ENCODE results near the gene SGO2. TPM values are rescaled to one million over a fixed set of nuclear protein-coding genes. Genes with fewer than 3 reads are reported as not detected.

SGO2 gene
- total and polyA plus RNA-seq, 9 of the 15 experiments (the other 6 are each of a cell fraction or from before 2014, with no cell fraction given): 14.5 to 25.9 (median 16.6) TPM

DNA sequence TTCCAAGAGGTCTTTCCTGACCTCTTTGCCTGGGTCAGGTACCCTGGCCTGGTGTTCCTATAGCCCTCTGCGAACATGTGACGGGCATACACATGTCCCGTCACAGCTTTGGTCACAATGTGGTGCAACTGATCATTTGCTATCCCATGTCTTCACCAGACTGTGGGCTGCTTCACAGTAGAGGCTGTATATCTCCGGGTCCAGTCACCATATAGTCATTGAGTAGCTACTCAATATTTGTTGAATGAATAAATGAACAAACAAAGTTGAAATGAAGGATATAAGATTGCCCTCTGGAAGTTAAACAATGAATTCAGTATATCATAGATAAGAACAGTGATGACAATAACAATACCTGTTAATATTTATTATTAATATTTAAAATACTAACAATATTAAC, 76.6 kb downstream of the SGO2 start:
- no peaks in the 10 kb centered on the region for H3K4me1 ChIP-seq (replicated peaks in 1 of 2; ENCODE audit: control insufficient read depth in 2 of 2, insufficient read depth in 2 of 2, low read length in 2 of 2)
- H3K9me1 ChIP-seq (ENCODE audit: control insufficient read depth, insufficient read depth, low read length): no peaks in the 10 kb centered on the region
- CTCF ChIA-PET (ENCODE audit: low intra/inter-chr PET ratio): no interaction called here
- H3K79me2 ChIP-seq (ENCODE audit: control insufficient read depth, insufficient read depth, low read length): no peaks in the 10 kb centered on the region
- H3K4me2 ChIP-seq (ENCODE audit: insufficient read depth, low read length): no peak overlapping the region
- 4% methylated on average over 4 of the region's 4 CpGs for WGBS (ENCODE audit: insufficient coverage, low coverage, missing lambda C conversion rate)
- H3K36me3 ChIP-seq (ENCODE audit: control insufficient read depth, insufficient read depth, low read length): no peaks in the 10 kb centered on the region
- DNase-seq (ENCODE audit: extremely low read depth in 1 of 4, low spot score in 3 of 4) (no peak), ATAC-seq (no peak), FAIRE-seq (no peak)
- no peak overlapping the region for H2AFZ ChIP-seq (ENCODE audit: low read depth, low read length)
- no peaks in the 10 kb centered on the region for H4K20me1 ChIP-seq (replicated peaks; ENCODE audit: control insufficient read depth, insufficient read depth, low read length)
- no TSS peak for BruUV-seq (replicated peaks)
- no peaks in the 10 kb centered on the region for H3K9me3 ChIP-seq (replicated peaks; ENCODE audit: control insufficient read depth, insufficient read depth, low read depth, low read length)
- H3K4me3 ChIP-seq: no peak overlapping the region
- intact Hi-C loops (cut with micrococcal nuclease) (no loop called here), in situ Hi-C loops (cut with MboI) (no loop called here)
- H3K9ac ChIP-seq (ENCODE audit: insufficient read depth in 1 of 2, low read depth in 2 of 2, low read length in 2 of 2): no peak overlapping the region
- peaks cover 4% of the 10 kb centered on the region in 2 experiments; a peak in 1 of 5 replicates for H3K27me3 ChIP-seq (ENCODE audit: control insufficient read depth in 2 of 2, insufficient read depth in 2 of 2, low read length in 2 of 2)
- no peak overlapping the region for H3K27ac ChIP-seq (ENCODE audit: extremely low read depth, low read depth, low read length)
- TF ChIP-seq RHOXF2B (CRISPR knock-in tag; conservative IDR thresholded peaks at IDR 0.05) (no peak), ZNF232 (CRISPR knock-in tag; IDR thresholded peaks at IDR 0.05) (no peak), SRSF9 (IDR thresholded peaks at IDR 0.05; ENCODE audit: borderline replicate concordance, low read depth, low read length) (no peak), NUFIP1 (IDR thresholded peaks at IDR 0.05; ENCODE audit: partially characterized antibody) (no peak), RBFOX2 (IDR thresholded peaks at IDR 0.05; ENCODE audit: low read depth, low read length) (no peak), MTF1 (CRISPR knock-in tag; IDR thresholded peaks at IDR 0.05; ENCODE audit: borderline replicate concordance) (no peak), ZNF644 (tag; IDR thresholded peaks at IDR 0.05; ENCODE audit: low read depth) (no peak), MYBL2 (IDR thresholded peaks at IDR 0.05; ENCODE audit: low read depth) (no peak), MYBL2 (CRISPR knock-in tag; IDR thresholded peaks at IDR 0.05; ENCODE audit: borderline replicate concordance) (no peak), NCOA6 (IDR thresholded peaks at IDR 0.05) (no peak), CSDE1 (IDR thresholded peaks at IDR 0.05) (no peak), ZNF780A (CRISPR knock-in tag; IDR thresholded peaks at IDR 0.05) (no peak), IRF2 (CRISPR knock-in tag; IDR thresholded peaks at IDR 0.05) (no peak)
- TF ChIP-seq, protein P1, sequence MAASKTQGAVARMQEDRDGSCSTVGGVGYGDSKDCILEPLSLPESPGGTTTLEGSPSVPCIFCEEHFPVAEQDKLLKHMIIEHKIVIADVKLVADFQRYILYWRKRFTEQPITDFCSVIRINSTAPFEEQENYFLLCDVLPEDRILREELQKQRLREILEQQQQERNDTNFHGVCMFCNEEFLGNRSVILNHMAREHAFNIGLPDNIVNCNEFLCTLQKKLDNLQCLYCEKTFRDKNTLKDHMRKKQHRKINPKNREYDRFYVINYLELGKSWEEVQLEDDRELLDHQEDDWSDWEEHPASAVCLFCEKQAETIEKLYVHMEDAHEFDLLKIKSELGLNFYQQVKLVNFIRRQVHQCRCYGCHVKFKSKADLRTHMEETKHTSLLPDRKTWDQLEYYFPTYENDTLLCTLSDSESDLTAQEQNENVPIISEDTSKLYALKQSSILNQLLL (CRISPR knock-in tag; IDR thresholded peaks at IDR 0.05; ENCODE audit: borderline replicate concordance): no peak
- TF ChIP-seq, protein P2, sequence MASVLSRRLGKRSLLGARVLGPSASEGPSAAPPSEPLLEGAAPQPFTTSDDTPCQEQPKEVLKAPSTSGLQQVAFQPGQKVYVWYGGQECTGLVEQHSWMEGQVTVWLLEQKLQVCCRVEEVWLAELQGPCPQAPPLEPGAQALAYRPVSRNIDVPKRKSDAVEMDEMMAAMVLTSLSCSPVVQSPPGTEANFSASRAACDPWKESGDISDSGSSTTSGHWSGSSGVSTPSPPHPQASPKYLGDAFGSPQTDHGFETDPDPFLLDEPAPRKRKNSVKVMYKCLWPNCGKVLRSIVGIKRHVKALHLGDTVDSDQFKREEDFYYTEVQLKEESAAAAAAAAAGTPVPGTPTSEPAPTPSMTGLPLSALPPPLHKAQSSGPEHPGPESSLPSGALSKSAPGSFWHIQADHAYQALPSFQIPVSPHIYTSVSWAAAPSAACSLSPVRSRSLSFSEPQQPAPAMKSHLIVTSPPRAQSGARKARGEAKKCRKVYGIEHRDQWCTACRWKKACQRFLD (CRISPR knock-in tag; IDR thresholded peaks at IDR 0.05): no peak
- POLR2A ChIA-PET: interaction anchor here (0.6 kb wide), 2 partner anchors 93 to 1865 kb away, joined by 3 read pairs; no protein-coding TSS in a partner anchor

Data from K562 (cell line).